Nephron (organoid): ENCODE measurements around the gene HM13.
A peak's percentile ranks its signal among the peaks of the same experiment; 100 is the strongest.

ENCODE experiments used
- H3K27ac Mint-ChIP-seq, 3 experiments: 2 replicates each; pipeline ENCODE4 v1.8.0; 2020; ENCODE audit warnings: mixed read lengths in 3 of 3, mild to moderate bottlenecking in 2 of 3, moderate library complexity in 1 of 3
- H3K27me3 Mint-ChIP-seq: 2 replicates; pipeline ENCODE4 v1.8.0; 2021; ENCODE audit warnings: low read depth, mild to moderate bottlenecking, moderate library complexity, mixed read lengths
- H3K36me3 Mint-ChIP-seq: 2 replicates; pipeline ENCODE4 v1.8.0; 2020; ENCODE audit warnings: low read depth, mixed read lengths
- H3K4me1 Mint-ChIP-seq: 2 replicates; pipeline ENCODE4 v1.8.0; 2020; ENCODE audit warnings: mixed read lengths
- H3K4me3 Mint-ChIP-seq, 3 experiments: 2 replicates each; pipeline ENCODE4 v1.8.0; 2020; ENCODE audit warnings: mild to moderate bottlenecking in 3 of 3, mixed read lengths in 3 of 3, moderate library complexity in 2 of 3
- H3K9me3 Mint-ChIP-seq: 2 replicates; pipeline ENCODE4 v1.8.0; 2020; ENCODE audit warnings: mixed read lengths
- CTCF ChIP-seq, 3 experiments: fragments of 200-600 bp; sonication (generic); IDR thresholded peaks; one replicate each; pipeline ENCODE4 v1.5.0; 2021; ENCODE audit warnings: antibody characterized with exemption in 3 of 3; ENCODE audit not compliant: unreplicated experiment in 3 of 3

The HM13 gene

GRCh38 chr20:31522731-31523130, 8.5 kb downstream of the HM13 start:
- H3K4me3 Mint-ChIP-seq = no peak overlapping the region
- no peaks in the 10 kb centered on the region for H3K27me3 Mint-ChIP-seq
- H3K4me1 Mint-ChIP-seq = no peaks in the 10 kb centered on the region
- no peak overlapping the region for H3K27ac Mint-ChIP-seq
- no peak for TF ChIP-seq CTCF (IDR thresholded peaks at IDR 0.05; ENCODE audit: unreplicated experiment in 3 of 3)
- H3K9me3 Mint-ChIP-seq = no peaks in the 10 kb centered on the region
- peaks cover 34% of the 10 kb centered on the region for H3K36me3 Mint-ChIP-seq

DNA sequence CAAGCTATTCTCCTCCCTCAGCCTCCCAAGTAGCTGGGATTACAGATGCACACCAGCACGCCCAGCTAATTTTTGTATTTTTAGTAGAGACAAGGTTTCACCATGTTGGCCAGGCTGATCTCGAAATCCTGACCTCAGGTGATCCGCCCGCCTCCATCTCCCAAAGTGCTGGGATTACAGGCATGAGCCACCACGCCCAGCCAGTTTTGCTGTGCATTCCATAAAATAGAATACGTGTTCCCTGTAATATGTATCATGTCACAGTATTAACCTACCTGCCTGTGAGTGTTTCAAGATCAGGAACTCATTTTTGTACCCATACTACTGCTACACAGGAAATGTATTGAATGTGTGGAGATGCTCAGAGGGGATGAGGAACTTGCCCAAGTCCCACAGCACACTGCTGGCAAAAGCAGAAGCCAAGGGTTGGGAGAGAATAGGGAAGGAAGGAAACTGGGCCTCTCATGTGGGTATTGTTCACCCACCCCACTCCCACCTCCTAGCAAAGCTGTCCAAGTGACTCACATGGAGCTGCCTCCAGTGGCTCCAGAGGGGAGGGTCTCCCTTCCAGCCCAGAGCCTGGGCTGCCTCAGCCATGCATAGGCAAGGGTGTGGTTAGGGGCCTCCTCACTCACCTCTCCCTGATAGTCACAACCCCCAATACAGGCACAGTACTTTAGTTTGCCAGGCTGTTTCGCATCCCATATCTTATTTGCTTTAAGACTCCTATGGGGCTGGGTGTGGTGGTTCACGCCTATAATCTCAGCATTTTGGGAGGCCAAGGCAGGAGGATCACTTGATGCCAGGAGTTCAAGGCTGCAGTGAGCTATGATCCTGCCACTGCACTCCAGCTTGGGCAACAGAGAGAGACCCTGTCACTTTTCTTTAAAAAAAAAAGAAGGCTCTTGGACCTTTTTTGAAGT, 9.4 kb downstream of the HM13 start:
- Mint-ChIP-seq H3K27me3 (no peaks in the 10 kb centered on the region), H3K4me1 (no peaks in the 10 kb centered on the region), H3K9me3 (no peaks in the 10 kb centered on the region), H3K36me3 (peaks cover 38% of the 10 kb centered on the region), H3K4me3 (no peak overlapping the region), H3K27ac (no peak overlapping the region)
- no peak for TF ChIP-seq CTCF (IDR thresholded peaks at IDR 0.05; ENCODE audit: unreplicated experiment in 3 of 3)

GRCh38 chr20:31527266-31527665, 13.0 kb downstream of the HM13 start:
- TF ChIP-seq CTCF (IDR thresholded peaks at IDR 0.05; ENCODE audit: unreplicated experiment in 3 of 3) = no peak
- no peak overlapping the region for H3K27ac Mint-ChIP-seq
- no peaks in the 10 kb centered on the region for H3K9me3 Mint-ChIP-seq
- H3K27me3 Mint-ChIP-seq = no peaks in the 10 kb centered on the region
- H3K4me3 Mint-ChIP-seq = no peak overlapping the region
- no peaks in the 10 kb centered on the region for H3K4me1 Mint-ChIP-seq
- peaks cover 61% of the 10 kb centered on the region for H3K36me3 Mint-ChIP-seq

GRCh38 chr20:31535298-31535697, 21.1 kb downstream of the HM13 start:
- no peaks in the 10 kb centered on the region for H3K27me3 Mint-ChIP-seq
- H3K27ac Mint-ChIP-seq = no peak overlapping the region
- TF ChIP-seq CTCF (IDR thresholded peaks at IDR 0.05; ENCODE audit: unreplicated experiment in 3 of 3) = no peak
- H3K9me3 Mint-ChIP-seq = no peaks in the 10 kb centered on the region
- peaks cover 65% of the 10 kb centered on the region for H3K36me3 Mint-ChIP-seq
- no peak overlapping the region for H3K4me3 Mint-ChIP-seq
- peaks cover 9% of the 10 kb centered on the region for H3K4me1 Mint-ChIP-seq

DNA sequence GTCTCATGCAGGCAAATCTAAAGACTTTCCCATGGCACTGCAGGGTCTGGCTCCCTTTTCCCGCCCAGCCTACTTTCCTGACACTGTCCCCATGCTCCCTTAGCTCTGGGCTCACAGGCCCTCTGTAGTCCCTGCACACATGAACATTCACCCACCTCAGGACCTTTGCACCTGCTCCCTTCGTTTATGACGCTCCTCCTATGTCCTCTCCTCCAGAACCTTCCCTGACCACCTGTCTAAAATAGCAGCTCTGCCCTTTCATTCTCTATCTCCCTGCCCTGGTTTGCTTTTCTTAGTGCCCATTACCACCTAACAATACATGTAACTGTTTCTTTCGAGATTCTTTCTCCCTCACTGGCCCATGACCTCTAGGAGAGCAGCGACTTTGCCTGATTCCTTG, 22.3 kb downstream of the HM13 start:
- Mint-ChIP-seq H3K9me3 (no peaks in the 10 kb centered on the region), H3K27me3 (no peaks in the 10 kb centered on the region), H3K36me3 (peaks cover 54% of the 10 kb centered on the region), H3K4me1 (peaks cover 9% of the 10 kb centered on the region), H3K4me3 (no peak overlapping the region), H3K27ac (peak overlapping the region in 1 of 3 experiments; percentile 17)
- TF ChIP-seq CTCF (IDR thresholded peaks at IDR 0.05; ENCODE audit: unreplicated experiment in 3 of 3) = no peak
